Osteocyte (in vitro differentiated cells): ENCODE data around the gene MAPK1IP1L. TPM values are rescaled to one million over a fixed set of nuclear protein-coding genes. Genes with fewer than 3 reads are reported as not detected.

Experiments used
- DNase-seq: peaks from one replicate; pipeline ENCODE4 v3.0.0; 2021; ENCODE audit warnings: mixed read lengths; ENCODE audit not compliant: unreplicated experiment; ENCODE audit errors: extremely low spot score
- H3K27ac Mint-ChIP-seq: one replicate; pipeline ENCODE4 v1.8.0; 2021; ENCODE audit warnings: mild to moderate bottlenecking, mixed read lengths; ENCODE audit not compliant: unreplicated experiment
- H3K27me3 Mint-ChIP-seq: one replicate; pipeline ENCODE4 v1.8.0; 2021; ENCODE audit warnings: mixed read lengths; ENCODE audit not compliant: unreplicated experiment
- H3K36me3 Mint-ChIP-seq: one replicate; pipeline ENCODE4 v1.8.0; 2021; ENCODE audit warnings: mixed read lengths; ENCODE audit not compliant: unreplicated experiment
- H3K4me1 Mint-ChIP-seq: one replicate; pipeline ENCODE4 v1.8.0; 2021; ENCODE audit warnings: mixed read lengths; ENCODE audit not compliant: unreplicated experiment
- H3K4me3 Mint-ChIP-seq: one replicate; pipeline ENCODE4 v1.8.0; 2021; ENCODE audit warnings: mild to moderate bottlenecking, moderate library complexity, mixed read lengths; ENCODE audit not compliant: unreplicated experiment
- H3K9me3 Mint-ChIP-seq: one replicate; pipeline ENCODE4 v1.8.0; 2021; ENCODE audit warnings: mixed read lengths; ENCODE audit not compliant: unreplicated experiment
- total RNA-seq: library from RNA; stranded (reverse); gene quantifications from 2 replicates; pipeline ENCODE4 v1.2.1, GENCODE V29; 2021
- TF ChIP-seq, protein P1 (sequence below): fragments of 200-600 bp; sonication (generic); IDR thresholded peaks from 2 replicates; pipeline ENCODE4 v1.5.0; 2021; ENCODE audit warnings: antibody characterized with exemption, mild to moderate bottlenecking, moderate library complexity

Gene MAPK1IP1L
- total RNA-seq, 1 donor from 2014 or later = 102 TPM

GRCh38 chr14:55065411-55065810, 14.0 kb downstream of the MAPK1IP1L start:
- Mint-ChIP-seq H3K36me3 (peaks cover 50% of the 10 kb centered on the region), H3K9me3 (no peaks in the 10 kb centered on the region), H3K27me3 (no peaks in the 10 kb centered on the region), H3K4me3 (no peak overlapping the region), H3K4me1 (peaks cover 12% of the 10 kb centered on the region), H3K27ac (no peak overlapping the region)
- TF ChIP-seq, protein P1, sequence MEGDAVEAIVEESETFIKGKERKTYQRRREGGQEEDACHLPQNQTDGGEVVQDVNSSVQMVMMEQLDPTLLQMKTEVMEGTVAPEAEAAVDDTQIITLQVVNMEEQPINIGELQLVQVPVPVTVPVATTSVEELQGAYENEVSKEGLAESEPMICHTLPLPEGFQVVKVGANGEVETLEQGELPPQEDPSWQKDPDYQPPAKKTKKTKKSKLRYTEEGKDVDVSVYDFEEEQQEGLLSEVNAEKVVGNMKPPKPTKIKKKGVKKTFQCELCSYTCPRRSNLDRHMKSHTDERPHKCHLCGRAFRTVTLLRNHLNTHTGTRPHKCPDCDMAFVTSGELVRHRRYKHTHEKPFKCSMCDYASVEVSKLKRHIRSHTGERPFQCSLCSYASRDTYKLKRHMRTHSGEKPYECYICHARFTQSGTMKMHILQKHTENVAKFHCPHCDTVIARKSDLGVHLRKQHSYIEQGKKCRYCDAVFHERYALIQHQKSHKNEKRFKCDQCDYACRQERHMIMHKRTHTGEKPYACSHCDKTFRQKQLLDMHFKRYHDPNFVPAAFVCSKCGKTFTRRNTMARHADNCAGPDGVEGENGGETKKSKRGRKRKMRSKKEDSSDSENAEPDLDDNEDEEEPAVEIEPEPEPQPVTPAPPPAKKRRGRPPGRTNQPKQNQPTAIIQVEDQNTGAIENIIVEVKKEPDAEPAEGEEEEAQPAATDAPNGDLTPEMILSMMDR = no peak
- DNase-seq = no peak

GRCh38 chr14:55066223-55066622, 14.8 kb downstream of the MAPK1IP1L start:
- Mint-ChIP-seq H3K36me3 (peaks cover 48% of the 10 kb centered on the region), H3K27ac (no peak overlapping the region), H3K4me3 (no peak overlapping the region), H3K9me3 (no peaks in the 10 kb centered on the region), H3K4me1 (peaks cover 12% of the 10 kb centered on the region), H3K27me3 (no peaks in the 10 kb centered on the region)
- TF ChIP-seq, protein P1 = no peak
- DNase-seq = no peak

DNA sequence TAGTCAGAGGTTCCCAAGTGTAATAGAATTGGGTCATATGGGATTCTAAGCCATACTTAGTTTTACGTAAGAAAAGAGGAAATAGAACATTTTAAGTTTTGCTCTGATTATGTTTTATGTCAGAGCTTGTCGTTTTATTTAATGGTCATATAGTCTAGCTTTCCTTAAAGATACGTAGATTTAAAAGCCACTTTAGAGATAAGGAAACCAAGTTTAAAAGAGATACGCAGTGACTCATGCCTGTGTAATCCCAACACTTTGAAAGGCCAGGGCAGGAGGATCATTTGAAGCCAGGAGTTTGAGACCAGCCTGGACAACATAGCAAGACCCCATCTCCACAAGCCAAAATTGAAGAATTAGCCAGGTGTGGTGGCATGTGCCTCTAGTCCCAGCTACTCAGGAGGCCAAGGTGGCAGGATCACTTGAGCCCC, 19.5 kb downstream of the MAPK1IP1L start:
- H3K36me3 Mint-ChIP-seq = peaks cover 13% of the 10 kb centered on the region
- TF ChIP-seq, protein P1 = no peak
- H3K27ac Mint-ChIP-seq = no peak overlapping the region
- no peak overlapping the region for H3K4me3 Mint-ChIP-seq
- no peak for DNase-seq
- H3K27me3 Mint-ChIP-seq = no peaks in the 10 kb centered on the region
- H3K4me1 Mint-ChIP-seq = peaks cover 22% of the 10 kb centered on the region
- no peaks in the 10 kb centered on the region for H3K9me3 Mint-ChIP-seq

- H3K4me1 Mint-ChIP-seq = peaks cover 22% of the 10 kb centered on the region
- no peaks in the 10 kb centered on the region for H3K27me3 Mint-ChIP-seq
Observed at GRCh38 chr14:55071870-55072640, 20.6 kb downstream of the MAPK1IP1L start.

DNA sequence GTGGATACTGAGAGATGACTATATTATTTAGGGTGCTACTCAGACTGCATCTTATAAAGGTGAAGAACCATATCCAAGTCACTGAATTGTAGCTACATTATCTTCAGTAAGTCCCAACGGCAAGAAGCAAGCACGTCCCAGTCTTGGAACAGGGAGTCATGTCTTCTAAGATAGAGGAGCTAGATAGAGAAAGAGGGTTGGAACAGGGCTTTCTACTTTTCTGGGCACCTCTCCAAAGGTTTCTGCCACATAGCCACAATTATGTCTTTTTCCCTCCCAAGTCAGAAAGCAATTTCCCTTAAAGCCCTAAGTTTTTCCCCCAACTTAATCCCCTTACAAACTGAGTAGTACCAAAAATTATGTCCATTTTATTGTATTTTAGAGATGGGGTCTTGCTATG, 22.4 kb downstream of the MAPK1IP1L start:
- no peak for DNase-seq
- Mint-ChIP-seq H3K4me1 (peaks cover 25% of the 10 kb centered on the region), H3K36me3 (no peaks in the 10 kb centered on the region), H3K27ac (no peak overlapping the region), H3K4me3 (no peak overlapping the region), H3K9me3 (no peaks in the 10 kb centered on the region), H3K27me3 (no peaks in the 10 kb centered on the region)
- TF ChIP-seq, protein P1 = no peak

More at GRCh38 chr14:55071870-55072640, 20.6 kb downstream of the MAPK1IP1L start:
- Mint-ChIP-seq H3K27ac (no peak overlapping the region), H3K9me3 (no peaks in the 10 kb centered on the region), H3K36me3 (peaks cover 7% of the 10 kb centered on the region), H3K4me3 (no peak overlapping the region)
- DNase-seq = no peak
- TF ChIP-seq, protein P1 = no peak
